ENCODE data around the gene TAOK3.

The TAOK3 gene

GRCh38 chr12:118307069-118307954 is 65.4 kb downstream of the TAOK3 start:
- DNase-seq (ENCODE audit: low read depth): peak; percentile 89
- TF ChIP-seq CTCF (IDR thresholded peaks at IDR 0.05; ENCODE audit: low read length, missing control alignments): no peak
- H3K4me3 ChIP-seq (replicated peaks; ENCODE audit: low read depth, low read length): peak overlapping the region; percentile 53

GRCh38 chr12:118304093-118304492 is 68.6 kb downstream of the TAOK3 start:
- DNase-seq (ENCODE audit: low read depth): no peak
- no peak overlapping the region for H3K4me3 ChIP-seq (replicated peaks; ENCODE audit: low read depth, low read length)
- TF ChIP-seq CTCF (IDR thresholded peaks at IDR 0.05; ENCODE audit: low read length, missing control alignments): no peak

GRCh38 chr12:118302053-118302452 is 70.7 kb downstream of the TAOK3 start:
- no peak for TF ChIP-seq CTCF (IDR thresholded peaks at IDR 0.05; ENCODE audit: low read length, missing control alignments)
- DNase-seq (ENCODE audit: low read depth): peak; percentile 26
- H3K4me3 ChIP-seq (replicated peaks; ENCODE audit: low read depth, low read length): no peak overlapping the region

- no peak overlapping the region for H3K4me3 ChIP-seq (replicated peaks; ENCODE audit: low read depth, low read length)
- no peak for TF ChIP-seq CTCF (IDR thresholded peaks at IDR 0.05; ENCODE audit: low read length, missing control alignments)
- no peak for DNase-seq (ENCODE audit: low read depth)
These were observed 72.8 kb downstream of the TAOK3 start for GRCh38 chr12:118299791-118300460.

- no peak for TF ChIP-seq CTCF (IDR thresholded peaks at IDR 0.05; ENCODE audit: low read length, missing control alignments)
- no peak for DNase-seq (ENCODE audit: low read depth)
- H3K4me3 ChIP-seq (replicated peaks; ENCODE audit: low read depth, low read length): no peak overlapping the region
These were observed 75.4 kb downstream of the TAOK3 start for GRCh38 chr12:118297284-118297683.

GRCh38 chr12:118292836-118293235 is 79.9 kb downstream of the TAOK3 start:
- DNase-seq (ENCODE audit: low read depth): peak; percentile 21
- no peak for TF ChIP-seq CTCF (IDR thresholded peaks at IDR 0.05; ENCODE audit: low read length, missing control alignments)
- H3K4me3 ChIP-seq (replicated peaks; ENCODE audit: low read depth, low read length): no peak overlapping the region

Measured in fibroblast of pulmonary artery (primary cell).